ENCODE measurements around the gene RAB23.

RAB23 gene

DNA sequence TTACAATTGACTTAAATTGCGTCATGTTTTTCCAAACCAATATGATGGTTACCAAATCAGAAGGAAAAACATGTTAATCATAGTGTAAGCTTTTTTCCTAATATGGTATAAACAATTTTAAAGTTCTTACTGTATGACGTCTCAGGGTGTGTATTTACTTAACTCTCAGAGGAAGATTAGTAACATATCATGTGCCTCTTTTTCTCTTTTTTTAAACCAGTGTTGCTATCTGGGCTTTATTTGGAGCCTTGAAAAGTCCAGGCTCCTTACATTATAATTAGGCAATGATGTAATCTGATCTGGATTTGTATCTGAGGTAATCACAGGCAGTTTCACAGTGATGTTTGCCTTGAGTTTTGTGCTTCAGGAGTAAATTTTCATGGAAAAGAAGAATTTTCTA, 20.4 kb upstream of the RAB23 start:
- no peak for FAIRE-seq

DNA sequence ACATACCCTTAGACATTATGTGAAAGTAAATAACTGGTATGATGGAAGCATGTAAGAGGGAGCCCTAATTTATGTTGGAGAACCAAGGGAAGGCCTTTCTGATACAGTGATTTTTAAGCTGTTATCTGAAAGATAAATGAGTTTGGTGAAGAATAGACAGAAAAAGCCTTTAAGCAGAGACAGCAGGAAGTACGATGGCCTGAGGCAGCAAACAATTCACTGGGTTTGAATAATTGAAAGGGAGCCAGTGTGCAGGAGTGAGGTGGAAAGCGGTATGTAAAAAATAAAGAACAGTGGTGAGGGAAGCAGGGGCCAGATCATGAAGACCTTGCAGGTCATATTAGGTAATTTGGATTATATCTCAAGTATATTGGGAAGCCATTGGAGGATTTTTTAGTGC, 4.1 kb upstream of the RAB23 start:
- no peak for FAIRE-seq

DNA sequence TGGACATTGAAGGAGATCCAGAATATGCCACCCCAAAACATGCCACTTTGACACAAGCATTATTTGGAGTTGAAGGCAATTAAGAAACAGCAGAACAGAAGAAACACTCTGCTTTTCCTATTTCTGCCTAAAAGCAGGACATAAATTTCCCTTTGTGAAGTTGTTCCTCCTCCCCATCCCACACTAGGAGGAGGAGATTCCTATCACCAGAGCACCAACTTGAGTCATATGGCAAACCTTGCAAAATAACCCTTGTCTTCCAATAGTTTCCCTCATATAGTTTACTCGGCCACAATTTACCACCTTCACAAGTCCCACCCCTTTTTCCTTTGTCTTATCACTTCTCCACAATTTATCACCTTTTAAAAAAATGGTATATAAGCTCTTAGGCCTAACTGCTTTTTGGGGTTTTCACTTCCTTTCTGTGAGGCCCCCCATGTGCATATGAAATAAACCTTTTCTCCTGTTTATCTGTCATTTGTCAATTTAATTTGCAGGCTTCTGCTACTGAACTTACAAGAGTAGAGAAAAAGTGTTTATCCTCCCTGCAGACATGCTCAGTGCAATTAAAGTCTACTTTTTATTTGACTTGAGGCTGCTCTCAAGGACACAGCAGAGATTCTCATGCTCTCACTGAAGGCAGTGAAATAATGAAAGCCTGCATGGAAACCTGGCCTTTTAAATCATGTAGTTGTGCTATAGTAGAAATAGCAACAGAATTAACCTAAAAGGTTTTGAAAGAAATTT, 2.8 kb upstream of the RAB23 start:
- no peak for FAIRE-seq

DNA sequence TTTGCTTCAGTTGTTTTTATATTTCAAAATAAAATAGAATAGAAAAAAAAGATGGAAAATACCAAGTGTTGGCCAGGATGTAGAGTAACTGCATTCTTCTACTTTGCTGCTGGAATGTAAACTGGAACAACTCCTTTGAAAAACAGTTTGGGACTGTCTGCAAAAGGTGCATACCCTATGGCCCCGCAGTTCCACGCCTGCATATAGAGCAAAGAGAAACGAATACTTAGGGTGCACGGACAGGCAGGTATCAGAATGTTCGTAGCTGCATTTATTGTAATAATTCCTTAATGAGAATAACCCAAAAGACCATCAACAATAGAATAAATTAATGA, 603 bp upstream of the RAB23 start:
- no peak for FAIRE-seq

DNA sequence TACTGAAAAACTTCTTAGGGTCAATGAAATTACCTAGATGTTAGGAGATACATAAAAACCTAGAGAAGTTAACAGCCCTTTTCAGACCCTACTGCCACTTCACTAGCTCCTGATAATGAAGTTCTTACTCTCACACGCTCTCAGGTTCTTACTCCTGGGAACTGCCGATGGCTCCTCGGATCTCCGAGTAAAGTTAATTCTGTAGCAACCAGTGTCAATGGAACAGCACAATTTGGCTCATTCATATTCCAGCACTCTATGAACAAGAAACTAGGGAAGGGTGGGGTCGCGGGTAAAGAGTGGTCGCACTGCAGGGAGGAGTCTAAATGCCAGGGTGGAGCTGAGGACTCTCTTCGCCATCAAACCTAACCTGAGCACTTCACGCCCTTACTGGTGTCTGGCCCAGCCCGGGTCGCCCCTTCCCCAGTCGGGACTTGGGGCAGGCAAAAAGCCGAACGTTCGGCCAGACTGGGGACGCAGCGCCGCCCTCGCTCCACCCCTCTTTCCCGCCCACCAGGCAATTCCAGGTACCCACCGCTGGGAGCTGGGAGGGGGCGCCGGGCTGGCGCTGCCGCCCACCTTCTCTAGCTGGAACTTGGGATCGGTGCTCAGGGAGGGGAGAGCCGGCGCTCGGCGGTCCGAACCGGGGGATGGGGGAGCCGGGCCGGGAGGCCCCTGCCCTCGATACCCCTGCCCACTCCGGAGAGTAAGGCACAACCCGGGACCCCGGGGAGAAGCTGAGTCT, 744 bp downstream of the RAB23 start:
- no peak for FAIRE-seq

DNA sequence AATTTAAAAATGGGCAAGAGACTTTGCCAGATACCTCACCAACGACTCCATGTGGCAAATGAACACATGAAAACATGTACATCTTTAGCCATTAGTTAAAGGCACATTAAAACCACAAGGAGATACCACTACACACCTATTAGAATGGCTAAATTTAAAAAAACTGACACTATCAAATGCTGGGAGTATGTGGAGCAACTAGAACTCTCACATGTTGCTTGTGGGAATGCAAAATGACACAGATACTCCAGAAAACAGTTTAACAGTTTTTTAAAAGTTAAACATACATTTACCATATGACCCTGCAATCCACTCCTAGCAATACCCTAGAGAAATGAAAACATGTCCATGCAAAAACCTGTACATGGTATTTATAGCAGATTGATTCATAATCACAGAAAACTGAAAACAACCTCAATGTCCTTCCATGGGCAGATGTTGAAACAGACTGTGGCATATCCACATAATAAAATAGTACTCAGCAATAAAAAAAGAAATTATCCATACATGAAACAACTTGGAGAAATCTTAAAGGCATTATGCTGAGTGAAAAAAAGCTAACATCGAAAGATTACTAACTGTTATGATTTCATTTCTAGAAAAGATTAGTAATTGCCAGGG, 1.9 kb downstream of the RAB23 start:
- no peak for FAIRE-seq

DNA sequence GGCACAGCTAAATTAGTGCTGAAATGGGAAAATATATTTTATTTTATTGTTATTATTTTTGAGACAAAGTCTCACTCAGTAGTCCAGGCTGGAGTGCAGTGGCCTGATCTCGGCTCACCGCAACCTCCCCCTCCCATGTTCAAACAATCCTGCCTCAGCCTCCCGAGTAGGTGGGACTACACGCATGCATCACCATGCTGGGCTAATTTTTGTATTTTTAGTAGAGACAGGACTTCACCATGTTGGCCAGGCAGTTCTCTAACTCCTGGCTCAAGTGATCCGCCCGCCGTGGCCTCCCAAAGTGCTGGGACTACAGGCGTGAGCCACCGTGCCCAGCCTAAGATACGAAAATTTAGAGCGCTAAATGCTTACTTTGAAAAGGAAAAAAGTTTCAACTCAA, 4.8 kb downstream of the RAB23 start:
- no peak for FAIRE-seq

DNA sequence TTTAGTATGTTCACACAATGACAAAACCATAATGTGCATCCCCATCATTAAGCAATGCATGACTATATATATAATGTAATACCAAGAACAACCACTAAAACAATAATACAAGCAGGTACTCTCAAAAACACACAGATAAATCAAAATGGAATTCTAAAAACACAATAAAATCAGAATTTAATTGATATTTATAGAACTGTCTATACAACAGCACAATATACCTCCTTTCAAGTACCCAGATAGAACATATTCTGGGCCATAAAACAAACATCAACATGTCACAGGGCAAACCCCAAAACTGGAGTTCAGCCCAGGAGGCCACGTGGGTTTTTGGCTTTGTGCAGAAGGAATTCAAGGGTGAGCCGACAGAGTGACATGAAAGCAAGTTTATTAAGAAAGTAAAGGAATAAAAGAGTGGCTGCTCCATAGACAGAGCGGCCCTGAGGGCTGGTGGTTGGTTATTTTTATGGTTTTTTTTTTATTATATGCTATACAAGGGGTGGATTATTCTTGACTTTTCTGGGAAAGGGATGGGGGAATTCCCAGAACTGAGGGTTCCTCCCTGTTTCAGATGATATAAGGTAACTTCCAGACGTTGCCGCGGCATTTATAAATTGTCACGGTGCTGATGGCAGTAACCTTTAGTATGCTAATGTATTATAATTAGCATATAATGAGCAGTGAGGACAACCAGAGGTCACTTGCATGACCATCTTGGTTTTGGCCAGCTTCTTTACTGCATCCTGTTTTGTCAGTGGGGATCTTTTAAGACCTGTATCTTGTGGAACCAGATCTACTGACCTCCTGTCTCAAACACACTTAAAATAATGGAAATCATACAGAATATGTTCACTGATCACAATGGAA, 5.6 kb downstream of the RAB23 start:
- FAIRE-seq = no peak

DNA sequence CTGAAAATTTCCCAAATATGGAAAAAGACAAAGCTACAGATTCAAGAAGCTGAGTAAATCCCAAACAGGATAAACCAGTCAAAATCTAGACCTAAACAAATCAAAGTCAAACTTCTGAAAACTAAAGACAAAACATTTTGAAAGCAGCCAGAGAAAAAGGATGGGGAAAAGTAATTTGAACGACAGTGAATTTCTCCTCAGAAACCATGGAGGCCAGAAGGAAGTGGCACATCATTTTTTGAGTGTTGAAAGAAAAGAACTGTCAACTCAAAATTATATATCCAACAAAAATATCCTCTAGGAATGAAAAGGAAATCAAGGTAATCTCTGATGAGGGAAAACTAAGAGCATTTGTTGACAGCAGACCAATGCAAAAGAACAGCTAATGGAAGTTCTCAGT, 6.8 kb downstream of the RAB23 start:
- FAIRE-seq = no peak

DNA sequence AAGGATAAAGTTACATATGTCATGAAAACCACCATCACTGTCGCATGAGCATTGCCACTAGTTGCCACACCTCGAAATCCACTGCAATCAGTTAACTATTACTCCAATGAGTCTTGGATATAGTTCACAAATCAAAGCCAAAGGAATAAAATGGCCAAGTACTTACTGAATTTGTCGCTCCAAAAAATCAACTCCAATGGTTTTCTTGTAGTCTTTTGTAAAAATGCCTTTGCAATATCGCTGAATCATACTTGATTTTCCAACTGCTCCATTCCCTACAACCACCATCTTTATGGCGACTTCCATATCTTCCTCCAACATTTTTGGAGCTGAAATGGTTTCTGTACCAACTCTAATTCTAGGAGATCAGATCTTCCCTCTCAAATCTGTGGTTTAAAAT, 12.0 kb downstream of the RAB23 start:
- no peak for FAIRE-seq

DNA sequence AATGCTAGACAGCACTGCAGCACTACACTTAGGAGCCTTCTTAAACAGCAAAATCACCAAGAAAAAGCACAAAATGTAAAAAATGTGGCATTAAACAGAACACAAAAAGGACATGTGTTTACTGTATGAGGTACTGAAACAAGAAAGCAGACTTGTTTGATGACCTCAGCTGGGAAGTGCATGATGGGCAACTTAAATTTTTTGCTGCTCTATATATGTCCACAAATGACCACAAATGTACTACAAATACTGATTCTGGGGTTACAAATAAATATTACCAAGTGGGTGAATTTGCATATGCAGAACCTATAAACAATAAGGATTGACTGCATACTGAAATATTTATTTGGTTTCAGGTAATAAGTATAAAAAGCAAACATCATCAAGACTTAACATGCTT, 13.1 kb downstream of the RAB23 start:
- FAIRE-seq = no peak

DNA sequence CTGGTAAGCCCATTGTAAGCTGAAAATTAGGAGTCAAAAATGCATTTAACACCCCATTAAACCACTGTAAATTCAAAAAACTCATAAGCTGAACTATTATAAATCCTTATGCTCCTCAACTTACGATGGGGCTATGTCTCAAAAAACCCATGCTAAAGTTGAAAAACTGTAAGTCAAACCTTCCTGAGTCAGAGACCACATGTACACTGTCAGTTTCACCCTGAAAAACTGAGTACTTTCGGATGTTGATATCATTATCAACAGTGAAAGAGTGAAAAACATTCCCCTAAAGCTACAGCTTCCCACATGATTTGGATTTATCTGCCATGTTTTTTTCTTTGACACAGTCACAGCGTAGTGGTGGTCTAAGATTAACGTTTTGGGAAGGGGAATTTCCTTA, 14.2 kb downstream of the RAB23 start:
- FAIRE-seq = no peak

DNA sequence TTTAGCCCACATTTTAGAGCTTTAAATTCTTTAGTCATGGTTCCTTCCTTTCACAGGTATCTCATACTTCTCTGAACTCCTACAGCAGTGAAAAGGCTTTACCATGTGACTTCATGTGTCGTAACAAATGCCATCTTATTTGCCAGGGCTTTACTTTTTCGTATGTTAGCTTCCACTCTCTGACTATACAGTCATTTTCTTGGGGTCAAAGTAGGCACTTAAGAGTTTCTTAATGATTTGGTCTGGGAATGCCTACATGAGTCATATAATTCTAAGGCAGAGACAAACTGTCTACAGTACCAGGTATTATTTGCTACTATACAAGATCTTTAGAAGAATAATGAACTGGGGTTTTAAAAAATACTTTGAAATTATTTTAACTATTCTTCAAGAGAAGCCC, 15.0 kb downstream of the RAB23 start:
- FAIRE-seq = no peak

DNA sequence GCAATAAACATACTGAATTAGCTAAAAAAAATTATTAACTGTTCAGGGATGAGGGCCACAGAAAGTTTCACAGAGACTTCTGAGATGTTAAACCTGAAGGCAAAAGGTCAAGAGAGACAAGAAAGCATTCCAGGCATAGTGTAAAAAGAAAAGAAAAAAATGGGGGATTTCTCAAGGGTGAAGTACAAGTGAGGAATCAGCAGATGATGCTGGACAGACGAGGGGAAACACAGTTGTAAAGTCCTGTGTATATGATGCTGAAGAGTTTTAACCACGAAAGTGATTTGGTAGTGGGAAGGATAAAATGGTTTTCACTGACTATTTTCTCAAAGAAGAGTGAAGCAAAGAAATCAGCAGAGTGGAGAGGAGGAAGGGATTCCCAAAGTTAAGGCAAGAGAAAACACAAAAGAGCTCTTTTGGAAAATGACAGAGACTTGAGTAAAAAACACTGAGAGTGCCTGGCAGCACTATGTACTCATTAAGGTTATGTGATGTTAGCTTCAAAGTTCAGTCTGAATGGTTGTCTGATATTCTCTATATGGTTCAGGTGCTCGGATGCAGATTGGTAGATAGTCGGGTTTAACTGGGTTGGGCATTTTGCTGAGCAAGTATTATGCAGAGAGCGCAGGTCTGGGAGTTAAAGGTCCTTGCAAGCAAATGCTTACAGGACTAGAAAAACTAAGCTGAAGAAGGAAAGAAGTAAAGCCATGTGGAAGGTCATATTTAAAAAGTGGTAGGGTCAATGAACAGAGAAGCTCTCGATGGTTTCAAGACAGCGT, 16.4 kb downstream of the RAB23 start:
- FAIRE-seq = no peak

DNA sequence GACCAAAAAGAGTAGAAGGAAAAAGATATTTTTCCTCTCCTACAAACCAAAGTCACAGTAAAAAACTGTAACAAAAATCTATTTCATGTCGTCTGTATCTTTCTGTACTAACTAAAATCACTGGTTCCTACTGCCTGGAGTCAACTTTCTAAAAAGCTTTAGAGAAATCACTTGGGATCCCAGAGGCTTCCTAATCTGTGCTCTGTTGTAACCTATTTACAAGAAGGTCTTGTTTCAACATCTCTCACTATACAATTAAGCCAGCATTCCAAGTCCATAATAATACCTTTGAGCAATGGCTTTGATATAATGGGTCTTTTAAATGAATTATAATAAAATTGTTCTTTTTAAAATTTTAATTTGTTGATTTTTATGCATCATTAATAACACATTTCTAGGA, 20.4 kb downstream of the RAB23 start:
- FAIRE-seq = no peak

DNA sequence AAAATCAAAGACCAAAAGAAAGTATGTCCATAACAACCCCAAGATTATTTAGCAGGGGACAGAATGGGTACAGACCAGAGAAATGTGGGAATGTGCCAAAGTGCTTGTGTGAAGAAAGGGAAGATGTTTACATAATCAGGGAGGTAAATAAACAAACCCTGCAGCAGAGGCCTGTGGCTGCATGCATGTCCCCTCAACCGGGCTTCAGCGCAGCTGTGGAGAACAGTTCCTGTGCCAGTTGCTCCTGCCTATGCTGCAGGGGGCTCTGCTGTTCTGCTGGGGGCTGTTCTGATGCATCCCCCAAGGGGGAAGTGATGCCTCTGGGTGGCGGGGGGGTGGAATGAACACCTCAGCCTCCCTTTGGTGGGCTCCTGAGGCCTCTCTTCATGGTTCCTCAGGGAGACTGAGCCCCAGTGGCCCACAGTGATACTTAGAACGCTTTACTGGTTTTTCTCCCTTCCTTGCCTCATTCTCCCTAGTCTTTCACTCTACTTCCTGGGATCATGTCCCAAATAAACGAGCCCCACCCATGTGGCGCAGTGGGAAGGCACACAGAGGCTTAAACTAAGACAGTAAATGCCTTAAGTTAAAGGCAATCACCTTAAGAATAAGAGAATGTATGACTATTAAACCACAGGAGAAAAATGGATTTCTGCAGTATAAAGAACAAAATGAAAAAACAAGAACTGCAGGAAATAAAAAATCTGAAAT, 23.0 kb downstream of the RAB23 start:
- no peak for FAIRE-seq

DNA sequence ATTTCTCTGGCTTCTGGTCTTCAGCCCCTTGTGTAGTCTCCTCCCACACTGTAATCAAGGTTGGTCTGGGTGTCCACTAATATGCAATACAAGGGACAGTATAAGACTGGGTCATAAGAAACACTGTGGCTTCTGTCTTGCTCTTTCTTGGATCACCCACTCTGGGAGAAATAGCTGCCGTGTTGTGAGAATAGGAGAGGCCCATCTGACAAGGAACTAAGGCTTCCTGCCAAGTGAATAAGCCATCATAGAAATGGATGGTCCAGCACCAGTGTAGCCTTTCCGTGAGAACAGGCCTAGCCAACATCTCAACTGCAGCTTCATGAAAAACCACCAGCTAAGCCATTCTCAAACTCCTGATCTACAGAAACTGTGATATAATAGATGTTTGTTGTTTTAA, 26.6 kb downstream of the RAB23 start:
- FAIRE-seq = no peak

DNA sequence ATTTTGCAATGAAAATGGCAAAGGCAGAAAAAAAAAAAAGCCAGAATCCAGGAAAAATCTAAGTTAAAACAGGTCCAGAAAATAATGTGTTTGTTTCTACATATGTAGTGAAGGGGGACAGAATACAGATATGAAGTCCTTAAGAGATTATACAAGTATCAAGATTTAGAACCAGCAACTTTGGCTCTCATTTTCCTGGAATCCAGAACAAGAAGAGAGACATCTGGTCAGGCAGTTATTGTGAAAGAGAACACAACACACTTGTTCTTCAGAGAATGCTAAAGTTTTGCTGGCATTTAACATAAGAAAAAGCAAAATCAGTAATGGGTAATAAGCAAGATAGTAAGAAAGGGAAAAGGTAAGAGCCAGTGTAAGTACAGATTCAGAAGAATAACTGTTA, 28.9 kb downstream of the RAB23 start:
- no peak for FAIRE-seq

DNA sequence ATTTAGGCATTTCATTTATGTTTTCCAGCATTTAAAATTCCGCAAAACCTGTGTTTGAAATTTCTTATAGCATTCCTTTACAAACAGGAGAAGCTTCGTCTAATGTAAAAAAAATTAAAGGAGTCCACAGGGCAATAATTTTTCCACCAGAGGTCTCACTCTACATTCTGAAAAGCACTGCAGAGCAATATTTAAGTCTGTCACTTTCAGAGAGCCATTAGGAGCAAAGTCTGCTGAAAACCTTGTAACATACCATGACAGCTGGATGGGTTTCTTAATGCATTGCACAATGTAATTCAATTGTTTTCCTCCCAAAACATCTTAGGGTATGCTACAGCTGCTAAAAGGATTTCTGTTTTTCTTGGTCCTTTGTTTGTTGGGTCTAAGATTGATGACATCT, 32.0 kb downstream of the RAB23 start:
- no peak for FAIRE-seq

DNA sequence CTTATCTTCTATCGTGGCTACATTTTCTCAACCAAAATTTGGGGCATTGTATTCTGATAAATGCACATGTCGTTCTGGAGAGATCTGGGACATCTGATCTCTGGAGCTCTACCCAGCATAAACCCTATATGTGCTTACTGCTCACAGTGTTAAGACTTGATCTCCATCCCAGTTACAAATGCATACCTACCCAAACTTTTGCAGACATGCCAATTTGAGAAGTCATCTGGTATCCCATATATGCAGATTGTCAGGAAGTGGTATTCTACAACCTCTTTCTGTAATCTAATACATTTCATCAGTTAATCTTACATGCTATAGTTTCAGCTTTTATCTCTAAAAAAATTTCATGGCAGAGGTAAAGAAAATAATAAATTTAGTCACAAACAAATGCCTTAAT, 38.8 kb downstream of the RAB23 start:
- no peak for FAIRE-seq

DNA sequence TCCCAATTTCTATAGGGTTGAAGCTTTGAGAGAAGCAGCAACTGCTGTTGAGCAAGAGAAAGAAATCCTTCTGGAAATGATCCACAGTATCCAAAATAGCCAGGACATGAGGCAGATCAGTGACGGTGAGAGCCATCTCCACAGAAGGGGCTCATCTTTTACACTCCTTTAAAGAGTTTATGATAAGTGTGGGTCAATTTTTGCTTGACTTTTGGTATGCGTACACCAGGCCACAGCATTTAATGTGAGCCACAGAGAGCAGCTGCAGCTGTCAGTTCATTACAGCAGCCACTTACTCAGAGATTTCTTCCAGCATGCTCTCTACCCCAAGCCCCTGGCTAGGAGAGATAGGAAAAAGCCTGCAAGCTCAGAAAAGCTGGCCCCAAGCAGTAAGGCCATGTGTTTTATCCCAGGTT, 40.1 kb downstream of the RAB23 start:
- no peak for FAIRE-seq

DNA sequence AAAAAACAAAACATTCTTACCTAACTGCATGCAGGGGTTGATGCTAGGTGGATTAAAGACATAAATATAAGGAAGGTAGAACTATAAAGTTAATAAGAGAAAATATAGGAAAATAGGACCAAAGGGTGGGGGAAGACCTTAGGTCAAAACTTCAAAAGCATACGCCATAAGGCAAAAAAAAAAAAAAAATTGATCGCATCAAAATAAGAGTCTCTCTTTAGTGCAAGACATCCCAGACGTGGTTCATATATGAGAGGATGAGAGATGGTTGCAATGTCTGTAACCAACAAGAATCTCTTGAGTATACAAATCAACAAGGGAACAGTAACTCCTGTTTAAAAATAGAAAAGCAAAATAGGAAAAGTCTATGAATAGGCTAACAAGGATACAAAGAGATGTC, 41.5 kb downstream of the RAB23 start:
- FAIRE-seq = no peak
